Posterior cingulate gyrus (tissue), 11 donors: ENCODE measurements around the gene SLC25A26.
"Not testable (repeated sequence)": the region's sequence is repeated elsewhere in the genome, so short reads cannot be mapped to it uniquely, and the experiment has no call there.

Source experiments
- DNase-seq, 10 donors: peaks; one replicate each; pipeline versions ENCODE4 v3.0.0 to v3.0.0-alpha.2; 2020 to 2021; ENCODE audit warnings: mixed read lengths in 3 of 10
- intact Hi-C: fragments of 100-400 bp; cut with DNase I; formaldehyde crosslinking; loops from one replicate; pipeline ENCODE4 v1.15.1; 2023

SLC25A26 gene

DNA sequence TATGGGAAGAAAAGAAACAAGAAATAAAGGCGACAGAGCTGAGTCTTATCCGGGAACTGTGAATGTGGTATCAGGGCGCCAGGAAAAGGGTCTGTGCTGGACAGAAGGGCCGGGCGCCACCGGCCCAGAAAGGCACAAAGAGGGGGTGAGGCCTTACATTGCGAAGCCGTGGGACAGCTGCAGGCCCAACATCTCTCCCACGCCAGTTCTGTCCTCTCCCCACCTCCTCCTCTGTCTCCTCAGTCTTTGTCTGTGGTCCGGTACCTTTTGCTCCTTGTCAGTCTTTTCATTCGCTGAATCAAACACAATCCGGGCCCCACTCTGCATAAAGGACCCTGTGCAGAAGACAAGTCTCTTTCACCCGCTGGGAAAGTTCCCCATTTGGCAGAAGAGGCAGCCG lies 198.2 kb downstream of the SLC25A26 start:
- intact Hi-C loops: loop anchor here (5.0 kb wide), 2 partner anchors 33 to 78 kb away; no protein-coding TSS in a partner anchor
- peak in 1 of 10 donors; percentile 83 for DNase-seq

DNA sequence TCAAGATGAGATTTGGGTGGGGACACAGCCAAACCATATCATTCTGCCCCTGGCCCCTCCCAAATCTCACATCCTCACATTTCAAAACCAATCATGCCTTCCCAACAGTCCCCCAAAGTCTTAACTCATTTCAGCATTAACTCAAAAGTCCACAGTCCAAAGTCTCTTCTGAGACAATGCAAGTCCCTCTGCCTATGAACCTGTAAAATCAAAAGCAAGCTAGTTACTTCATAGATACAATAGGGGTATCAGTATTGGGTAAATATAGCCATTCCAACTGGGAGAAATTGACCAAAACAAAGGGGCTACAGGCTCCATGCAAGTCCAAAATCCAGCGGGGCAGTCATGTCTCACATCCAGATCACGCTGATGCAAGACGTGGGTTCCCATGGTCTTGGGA lies 200.3 kb downstream of the SLC25A26 start:
- intact Hi-C loops, DNase-seq: not testable (repeated sequence)

DNA sequence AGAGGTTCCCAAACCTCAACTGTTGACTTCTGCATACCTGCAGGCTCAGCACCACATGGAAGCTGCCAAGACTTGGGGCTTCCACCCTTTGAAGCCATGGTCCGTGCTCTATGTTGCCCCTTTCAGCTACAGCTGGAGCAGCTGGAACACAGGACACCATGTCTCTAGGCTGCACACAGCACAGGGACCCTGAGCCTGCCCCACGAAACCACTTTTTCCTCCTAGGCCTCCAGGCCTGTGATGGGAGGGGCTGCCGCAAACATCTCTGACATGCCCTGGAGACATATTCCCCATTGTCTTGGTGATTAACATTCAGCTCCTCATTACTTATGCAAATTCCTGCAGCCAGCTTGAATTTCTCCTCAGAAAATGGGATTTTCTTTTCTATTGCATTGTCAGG lies 201.1 kb downstream of the SLC25A26 start:
- peak in 1 of 10 donors; percentile 44 for DNase-seq
- intact Hi-C loops: not testable (repeated sequence)

DNA sequence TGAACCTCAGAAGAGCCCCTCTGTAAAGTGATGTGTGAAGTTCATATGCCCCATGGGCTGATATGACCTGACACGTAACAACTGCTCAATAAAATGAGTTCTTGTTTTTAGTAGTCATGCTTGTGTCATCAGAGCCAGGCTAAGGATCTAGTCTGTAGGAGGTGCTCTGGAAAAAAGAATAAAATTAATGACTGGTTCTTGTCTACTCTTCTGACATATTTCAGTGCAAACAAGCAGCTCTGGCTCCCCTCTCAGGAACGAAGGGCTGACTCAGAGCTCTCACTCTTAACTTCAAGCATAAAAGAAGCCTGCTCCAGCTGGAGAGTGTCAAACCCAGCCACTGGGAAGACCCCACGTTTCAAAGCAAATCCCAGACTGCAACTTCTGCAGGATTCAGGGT lies 203.0 kb downstream of the SLC25A26 start:
- DNase-seq: no peak
- intact Hi-C loops: no loop called here

DNA sequence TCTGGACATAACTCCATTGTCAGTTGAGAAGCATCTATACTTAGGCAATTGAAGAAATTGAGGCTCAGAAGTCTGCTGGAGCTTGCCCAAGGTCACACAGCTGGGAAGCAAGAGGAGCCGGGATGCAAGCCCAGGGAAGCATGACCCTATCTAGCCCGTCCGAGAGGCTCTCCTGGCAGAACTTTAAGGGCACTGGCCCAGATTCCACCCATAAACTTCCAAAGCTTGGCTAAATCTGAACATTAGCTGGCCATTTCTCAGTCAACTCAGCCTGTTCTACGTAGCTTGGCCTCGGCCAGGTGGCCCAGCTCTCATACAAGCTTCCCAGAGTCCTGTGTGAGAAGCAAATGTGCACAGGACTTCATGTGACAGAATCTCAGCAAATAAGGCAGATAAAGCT lies 204.2 kb downstream of the SLC25A26 start:
- intact Hi-C loops: no loop called here
- DNase-seq: peak in 2 of 10 donors; percentile 68 to 73

DNA sequence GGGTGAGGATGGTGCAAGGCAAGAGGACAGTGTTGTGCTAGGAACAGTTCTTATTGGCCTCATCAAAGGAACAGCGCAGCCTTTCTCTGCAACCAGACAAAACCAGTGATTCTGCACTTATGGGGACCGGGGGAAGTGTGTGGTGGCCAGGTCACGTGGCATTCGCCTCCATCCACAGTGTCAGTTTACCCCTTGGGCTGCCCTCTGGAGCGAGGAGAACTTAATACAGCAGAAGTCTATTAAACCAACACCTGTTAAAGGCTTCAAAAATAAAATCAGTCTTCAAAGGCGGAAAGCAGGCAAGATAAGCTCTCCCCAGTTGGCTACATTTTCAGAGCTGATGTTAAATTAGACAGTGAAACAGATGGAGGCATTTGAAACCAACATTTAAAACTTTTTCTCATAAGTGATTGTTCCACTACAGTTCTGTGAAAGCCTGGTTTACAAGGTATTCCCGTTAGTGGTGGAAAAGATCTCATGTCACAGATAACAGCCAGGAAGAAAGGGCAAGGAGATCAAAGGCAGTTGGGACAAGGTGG lies 204.8 kb downstream of the SLC25A26 start:
- intact Hi-C loops: no loop called here
- peak in 1 of 10 donors; percentile 63 for DNase-seq

DNA sequence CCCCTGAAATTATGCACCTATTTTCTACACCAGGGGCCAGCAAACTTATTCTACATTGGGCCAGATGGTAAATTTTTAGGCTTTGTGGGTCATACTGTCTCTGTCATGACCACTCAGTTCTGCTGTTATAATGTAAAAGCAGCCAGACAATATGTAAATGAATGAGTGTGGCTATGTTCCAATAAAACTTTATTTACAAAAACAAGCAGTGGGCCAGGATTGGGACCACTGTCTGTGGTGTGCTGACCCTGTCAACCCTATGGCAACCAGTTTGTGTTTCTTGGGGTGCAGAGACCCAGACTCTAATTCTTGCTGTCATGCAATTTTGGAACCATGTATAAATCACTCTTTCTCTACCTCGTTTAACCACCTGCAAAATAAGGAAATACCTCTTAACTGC lies 205.3 kb downstream of the SLC25A26 start:
- no peak for DNase-seq
- intact Hi-C loops: no loop called here

DNA sequence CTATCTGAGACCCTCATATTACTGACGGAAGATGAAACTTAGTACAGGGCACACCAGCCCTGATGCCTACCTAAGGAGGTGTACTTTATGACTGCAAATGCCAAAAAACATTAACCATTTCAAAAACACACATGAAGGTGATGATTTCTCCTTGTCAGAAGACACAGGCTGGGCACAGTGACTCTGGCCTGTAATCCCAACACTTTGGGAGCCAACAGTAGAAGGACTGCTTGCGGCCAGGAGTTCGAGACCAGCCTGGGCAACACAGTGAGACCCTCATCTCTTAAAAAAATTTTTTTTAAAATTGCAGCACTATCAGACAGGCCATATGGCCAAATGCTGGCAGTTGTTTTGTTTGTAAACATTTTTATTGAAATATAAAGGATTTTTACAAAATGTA lies 206.6 kb downstream of the SLC25A26 start:
- intact Hi-C loops: no loop called here
- no peak for DNase-seq

DNA sequence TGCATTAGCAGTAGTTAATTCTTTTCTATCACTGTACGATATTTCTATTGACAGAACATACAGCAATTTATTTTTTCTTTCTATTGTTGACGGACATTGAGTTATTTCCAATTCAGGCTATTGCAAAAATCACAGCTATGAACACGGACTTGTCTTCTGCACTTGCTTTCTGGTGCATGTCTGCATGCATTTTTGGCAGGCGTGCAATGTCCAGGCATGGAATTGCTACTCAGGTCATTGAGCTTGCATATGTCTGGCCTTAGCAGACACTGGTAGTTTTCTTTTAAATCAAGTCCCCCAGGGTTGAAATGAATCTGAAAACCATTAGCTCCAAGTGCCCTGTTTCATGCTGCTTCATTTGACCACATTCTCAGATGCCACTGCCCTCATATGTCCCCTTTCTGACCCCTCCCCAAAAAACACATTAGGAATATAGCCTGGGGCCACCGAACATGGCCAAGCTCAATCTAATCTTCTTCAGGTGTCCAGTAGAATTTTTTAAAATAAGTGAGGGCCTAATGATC lies 207.2 kb downstream of the SLC25A26 start:
- DNase-seq: no peak
- intact Hi-C loops: no loop called here
